Fibroblast of the aortic adventitia (primary cell): ENCODE data around the gene NEMP2. TPM values are rescaled to one million over a fixed set of nuclear protein-coding genes. Genes with fewer than 3 reads are reported as not detected.

ENCODE experiments used
- DNase-seq: peaks from one replicate; pipeline ENCODE4 v3.0.0-alpha.2; 2010; ENCODE audit warnings: low read depth
- H3K4me3 ChIP-seq: 2 replicates; pipeline ENCODE4 v1.5.1; 2011; ENCODE audit warnings: low read depth, mild to moderate bottlenecking, control low read depth, low read length, moderate library complexity
- CTCF ChIP-seq: IDR thresholded peaks from 2 replicates; pipeline ENCODE4 v1.5.1; 2011; ENCODE audit warnings: mild to moderate bottlenecking, low read length, control low read depth, inconsistent platforms; ENCODE audit not compliant: insufficient read depth
- total RNA-seq: library from RNA; depleted of rRNA; stranded (reverse); fragments of >200 nt; gene quantifications from 2 replicates; pipeline ENCODE4 v1.2.3, GENCODE V29; 2012; ENCODE audit warnings: low replicate concordance

The NEMP2 gene
- total RNA-seq = 8.1 and 11.7 TPM in 2 replicates

GRCh38 chr2:190534310-190535120 is at the start of gene NEMP2:
Gene NEMP2, minus strand, starts transcription at chr2:190534722. Its CDS starts 67 bp downstream, at chr2:190534655.
- peak within 1 kb of the TSS; percentile 70 for H3K4me3 ChIP-seq
- peak; percentile 35 for DNase-seq
- no peak for TF ChIP-seq CTCF

- no peak for DNase-seq
- no peak for TF ChIP-seq CTCF
Observed at GRCh38 chr2:190583507-190584337, 49.2 kb upstream of the NEMP2 start.

GRCh38 chr2:190582736-190583506 is 48.4 kb upstream of the NEMP2 start:
- TF ChIP-seq CTCF = no peak
- no peak overlapping the region for H3K4me3 ChIP-seq
- no peak for DNase-seq

More at GRCh38 chr2:190583507-190584337, 49.2 kb upstream of the NEMP2 start:
- no peak overlapping the region for H3K4me3 ChIP-seq

- no peak for DNase-seq
- no peak overlapping the region for H3K4me3 ChIP-seq
- no peak for TF ChIP-seq CTCF
Observed at GRCh38 chr2:190582019-190582418, 47.5 kb upstream of the NEMP2 start.

GRCh38 chr2:190579915-190580846 is 45.7 kb upstream of the NEMP2 start:
- no peak for DNase-seq
- TF ChIP-seq CTCF = no peak

More at GRCh38 chr2:190579915-190580846, 45.7 kb upstream of the NEMP2 start:
- no peak overlapping the region for H3K4me3 ChIP-seq
